ENCODE data around the gene SLK. TPM values are rescaled to one million over a fixed set of nuclear protein-coding genes. Genes with fewer than 3 reads are reported as not detected.
A peak's percentile ranks its signal among the peaks of the same experiment; 100 is the strongest.

SLK gene
- total RNA-seq, result 10 to 100 TPM; 17.8 to 19.2 TPM

DNA sequence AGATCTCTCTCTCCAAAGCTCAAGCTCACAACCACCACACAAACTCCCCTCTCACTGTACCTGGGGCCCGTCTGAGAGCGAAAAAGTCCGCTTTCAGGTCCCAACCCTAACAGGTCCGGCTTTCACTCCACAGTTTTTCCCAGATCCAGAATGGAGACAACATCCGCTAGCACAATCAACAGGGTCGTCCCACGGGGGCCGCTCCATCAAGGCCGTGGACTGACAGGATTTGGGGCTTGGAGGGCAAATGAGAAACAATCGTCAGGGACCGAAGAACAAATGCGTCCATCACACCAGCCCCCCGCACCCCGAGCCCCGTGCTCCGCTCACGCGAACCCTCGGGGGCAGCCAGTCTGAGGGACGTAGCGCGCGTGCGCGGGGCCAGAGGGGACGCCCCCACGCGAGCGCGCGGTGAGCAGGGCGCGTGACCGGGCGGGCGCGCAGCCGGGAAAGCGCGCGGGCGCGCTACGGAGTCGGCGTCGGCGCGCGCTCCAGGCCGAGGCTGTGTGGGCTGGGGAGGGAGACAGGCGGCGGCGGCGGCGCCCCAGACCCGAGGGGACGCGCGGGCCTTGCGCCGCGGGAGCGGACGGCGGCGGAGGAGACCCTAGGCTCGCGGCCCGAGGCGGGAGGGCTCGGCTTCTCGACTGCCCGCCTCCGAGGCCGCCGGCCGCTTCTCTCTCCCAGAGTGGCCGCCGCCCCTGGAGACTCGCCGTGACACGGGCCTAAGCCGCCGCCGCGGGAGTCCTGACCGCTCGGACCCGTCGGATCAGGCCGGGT is at the start of gene SLK:
Gene SLK, plus strand, starts transcription at position 470 of the 777 bp plus-strand sequence. CDS start 606 bp downstream, outside the sequence.
- Mint-ChIP-seq H3K9me3 (no peaks in the 10 kb centered on the region), H3K36me3 (ENCODE audit: low read depth) (peaks cover 9% of the 10 kb centered on the region), H3K4me3 (peak within 1 kb of the TSS; percentile 93), H3K27ac (peak within 1 kb of the TSS; percentile 93), H3K4me1 (ENCODE audit: low read depth) (peaks cover 32% of the 10 kb centered on the region), H3K27me3 (no peaks in the 10 kb centered on the region)
- intact Hi-C loops (cut with micrococcal nuclease), result loop anchor here (5.0 kb wide), 2 partner anchors 50 to 155 kb away; partner anchors contain the start of genes SFR1 and STN1
- TF ChIP-seq, protein P1, sequence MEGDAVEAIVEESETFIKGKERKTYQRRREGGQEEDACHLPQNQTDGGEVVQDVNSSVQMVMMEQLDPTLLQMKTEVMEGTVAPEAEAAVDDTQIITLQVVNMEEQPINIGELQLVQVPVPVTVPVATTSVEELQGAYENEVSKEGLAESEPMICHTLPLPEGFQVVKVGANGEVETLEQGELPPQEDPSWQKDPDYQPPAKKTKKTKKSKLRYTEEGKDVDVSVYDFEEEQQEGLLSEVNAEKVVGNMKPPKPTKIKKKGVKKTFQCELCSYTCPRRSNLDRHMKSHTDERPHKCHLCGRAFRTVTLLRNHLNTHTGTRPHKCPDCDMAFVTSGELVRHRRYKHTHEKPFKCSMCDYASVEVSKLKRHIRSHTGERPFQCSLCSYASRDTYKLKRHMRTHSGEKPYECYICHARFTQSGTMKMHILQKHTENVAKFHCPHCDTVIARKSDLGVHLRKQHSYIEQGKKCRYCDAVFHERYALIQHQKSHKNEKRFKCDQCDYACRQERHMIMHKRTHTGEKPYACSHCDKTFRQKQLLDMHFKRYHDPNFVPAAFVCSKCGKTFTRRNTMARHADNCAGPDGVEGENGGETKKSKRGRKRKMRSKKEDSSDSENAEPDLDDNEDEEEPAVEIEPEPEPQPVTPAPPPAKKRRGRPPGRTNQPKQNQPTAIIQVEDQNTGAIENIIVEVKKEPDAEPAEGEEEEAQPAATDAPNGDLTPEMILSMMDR (IDR thresholded peaks at IDR 0.05), result no peak
- CTCF ChIA-PET, result interaction anchor here (1.1 to 1.4 kb wide), 3 partner anchors 21 to 79 kb away, joined by 3 to 5 read pairs (median 4); no protein-coding TSS in a partner anchor
- DNase-seq (peak; percentile 82), ATAC-seq (peak; percentile 83)
- POLR2A ChIA-PET, result interaction anchor here (0.5 to 2.7 kb wide), 10 partner anchors 14 to 154 kb away, joined by 3 to 8 read pairs (median 4); no protein-coding TSS in a partner anchor

DNA sequence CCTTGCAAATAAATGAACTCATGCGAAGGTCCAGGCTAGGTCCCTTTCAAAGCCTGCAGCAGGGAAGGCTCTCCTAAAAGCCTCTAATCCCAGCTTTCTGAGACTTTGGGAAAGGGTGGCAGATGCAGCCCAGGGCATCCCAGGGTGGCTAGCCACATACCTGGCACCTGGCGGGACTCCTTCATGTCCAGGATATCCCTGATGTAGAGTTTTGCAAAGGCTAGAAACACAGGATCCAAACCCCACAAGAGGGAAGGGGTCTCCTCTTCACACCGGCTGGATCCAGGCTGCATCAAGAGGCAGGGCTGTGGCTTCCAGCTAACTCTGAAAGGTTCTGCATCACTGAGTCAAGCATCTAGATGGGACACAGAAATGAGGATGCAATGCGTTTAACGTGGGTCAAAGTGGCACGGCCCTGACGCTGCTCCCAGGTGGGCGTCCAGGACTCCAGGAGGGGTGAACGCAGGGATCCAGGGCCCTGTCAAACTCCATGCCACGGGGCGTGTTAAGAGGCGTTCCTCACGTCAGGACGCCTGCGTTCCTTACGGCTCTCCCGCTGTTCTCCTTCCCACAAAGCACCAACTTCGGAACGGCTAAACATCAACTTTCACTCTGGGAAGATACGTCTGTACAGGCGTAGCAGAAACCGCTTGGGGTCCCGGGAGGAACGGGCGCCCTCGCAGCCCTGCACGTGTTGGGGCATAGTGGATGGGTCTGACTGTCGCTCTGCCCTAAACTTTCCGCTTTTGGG is 49.5 kb upstream of the SLK start:
- TF ChIP-seq, protein P1 (IDR thresholded peaks at IDR 0.05), result no peak
- intact Hi-C loops (cut with micrococcal nuclease), result loop anchor here (5.0 to 10.0 kb wide), 2 partner anchors 50 to 207 kb away; partner anchors contain the start of genes SFR1 and SLK
- POLR2A ChIA-PET, result interaction anchor here (0.7 to 2.5 kb wide), 8 partner anchors 9 to 1166 kb away, joined by 3 to 11 read pairs (median 4); partner anchors contain the start of gene SFR1
- H3K27ac Mint-ChIP-seq, result peak overlapping the region; percentile 97
- peaks cover 34% of the 10 kb centered on the region for H3K36me3 Mint-ChIP-seq (ENCODE audit: low read depth)
- DNase-seq (peak; percentile 60), ATAC-seq (peak; percentile 3)
- no peaks in the 10 kb centered on the region for H3K27me3 Mint-ChIP-seq
- peaks cover 36% of the 10 kb centered on the region for H3K4me1 Mint-ChIP-seq (ENCODE audit: low read depth)
- CTCF ChIA-PET, result interaction anchor here (1.1 kb wide), 1 partner anchor 231 kb away, joined by 3 read pairs; no protein-coding TSS in a partner anchor
- H3K4me3 Mint-ChIP-seq, result peak overlapping the region; percentile 92
- H3K9me3 Mint-ChIP-seq, result peaks cover 8% of the 10 kb centered on the region

DNA sequence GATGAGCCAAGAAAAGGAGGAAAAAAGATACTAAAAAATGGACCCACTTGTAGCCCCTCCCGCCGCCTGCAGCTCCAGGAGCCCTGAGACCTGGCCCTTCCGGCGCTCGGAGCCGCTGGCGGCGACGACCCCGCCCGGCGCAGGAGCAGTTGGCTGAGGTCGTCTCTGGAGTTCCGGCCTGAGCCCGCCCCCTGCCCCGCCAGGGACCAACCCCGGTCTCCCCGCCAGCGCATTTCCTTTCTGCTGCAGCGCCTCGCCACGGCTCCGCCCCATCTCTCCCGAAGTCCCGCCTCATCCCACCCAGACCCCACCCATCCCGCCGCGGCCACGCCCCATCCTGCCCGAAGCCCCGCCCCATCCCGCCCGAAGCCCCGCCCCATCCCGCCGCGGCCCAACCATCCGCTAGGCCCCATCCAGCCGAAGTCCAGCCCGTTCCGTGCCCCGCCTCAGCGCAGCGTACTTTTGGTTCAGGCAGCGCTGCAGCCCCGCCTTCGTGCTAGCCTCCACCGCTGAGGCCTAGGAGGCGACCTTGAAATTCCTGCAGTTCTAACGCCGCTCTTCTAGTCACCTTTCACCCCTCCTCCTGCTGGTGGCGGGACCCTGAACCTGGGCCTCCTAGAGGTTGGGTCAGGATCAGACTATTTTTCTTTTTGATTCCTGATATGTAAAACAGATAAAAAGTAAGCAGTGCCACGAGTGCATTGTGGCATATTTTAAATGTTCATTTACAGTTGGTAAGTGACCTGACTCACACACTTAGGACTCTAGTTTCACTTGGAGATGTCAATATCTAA is 48.7 kb upstream of the SLK start, which contains the start of gene STN1:
Gene STN1, minus strand, starts transcription at position 132 of the 794 bp plus-strand sequence. CDS start 590 bp downstream, outside the sequence.
- intact Hi-C loops (cut with micrococcal nuclease), result loop anchor here (5.0 to 10.0 kb wide), 2 partner anchors 49 to 207 kb away; partner anchors contain the start of genes SFR1 and SLK
- ATAC-seq, result peak; percentile 93
- Mint-ChIP-seq H3K4me1 (ENCODE audit: low read depth) (peaks cover 28% of the 10 kb centered on the region), H3K36me3 (ENCODE audit: low read depth) (peaks cover 26% of the 10 kb centered on the region), H3K27me3 (no peaks in the 10 kb centered on the region), H3K9me3 (peaks cover 8% of the 10 kb centered on the region), H3K27ac (peak within 1 kb of the TSS; percentile 97), H3K4me3 (peak within 1 kb of the TSS; percentile 92)
- ChIA-PET POLR2A (interaction anchor here (0.6 to 2.5 kb wide), 5 partner anchors 10 to 203 kb away, joined by 3 to 11 read pairs (median 5); partner anchors contain the start of gene SFR1), CTCF (interaction anchor here (0.8 to 1.0 kb wide), 2 partner anchors 64 to 203 kb away, joined by 3 read pairs; partner anchors contain the start of gene SFR1)
- DNase-seq, result peak; percentile 98
- TF ChIP-seq, protein P1 (IDR thresholded peaks at IDR 0.05), result no peak

DNA sequence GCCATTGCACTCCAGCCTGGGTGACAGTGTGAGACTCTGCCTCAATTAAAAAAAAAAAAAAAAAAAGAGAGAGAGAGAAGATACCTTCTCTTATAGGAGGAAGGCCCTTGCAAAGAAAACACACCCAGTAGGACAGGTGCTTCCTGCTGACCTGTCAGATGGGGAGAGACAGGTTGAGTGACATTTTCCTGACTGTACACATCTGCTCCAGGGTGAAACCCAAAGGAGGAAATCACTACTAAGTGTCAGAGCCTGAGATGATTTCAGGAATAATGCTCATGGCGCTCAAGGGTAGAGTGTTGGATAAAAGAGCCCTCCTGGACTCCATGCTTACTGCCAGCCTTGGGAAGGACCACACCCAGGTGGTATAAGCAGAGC is 47.3 kb upstream of the SLK start:
- H3K4me3 Mint-ChIP-seq, result no peak overlapping the region
- DNase-seq (no peak), ATAC-seq (no peak)
- TF ChIP-seq, protein P1 (IDR thresholded peaks at IDR 0.05), result no peak
- peaks cover 21% of the 10 kb centered on the region for H3K4me1 Mint-ChIP-seq (ENCODE audit: low read depth)
- H3K27ac Mint-ChIP-seq, result no peak overlapping the region
- ChIA-PET CTCF (no interaction called here), POLR2A (no interaction called here)
- H3K36me3 Mint-ChIP-seq (ENCODE audit: low read depth), result peaks cover 19% of the 10 kb centered on the region
- no peaks in the 10 kb centered on the region for H3K27me3 Mint-ChIP-seq
- intact Hi-C loops (cut with micrococcal nuclease), result loop anchor here (5.0 to 10.0 kb wide), 2 partner anchors 48 to 205 kb away; partner anchors contain the start of genes SFR1 and SLK
- peaks cover 8% of the 10 kb centered on the region for H3K9me3 Mint-ChIP-seq

Measured in activated CD8-positive, alpha-beta T cell treated with anti-CD3 and anti-CD28 coated beads for 36 hours (primary cell).